Skeletal muscle tissue (tissue), 4 donors: ENCODE results near the gene EIF4A3. TPM values are rescaled to one million over a fixed set of nuclear protein-coding genes. Genes with fewer than 3 reads are reported as not detected.
A peak's percentile ranks its signal among the peaks of the same experiment; 100 is the strongest.
"Not testable (repeated sequence)": the region's sequence is repeated elsewhere in the genome, so short reads cannot be mapped to it uniquely, and the experiment has no call there.

Experiments used
- H3K27ac ChIP-seq: one replicate; pipeline ENCODE4 v1.7.0; 2013; ENCODE audit warnings: mild to moderate bottlenecking, low read depth, low read length, inconsistent platforms
- H3K27me3 ChIP-seq, 3 donors: one replicate each; pipeline ENCODE4 v1.7.0; 2013; ENCODE audit warnings: low read length in 3 of 3; ENCODE audit not compliant: control insufficient read depth in 3 of 3, insufficient read depth in 3 of 3
- H3K36me3 ChIP-seq, 3 donors: one replicate each; pipeline ENCODE4 v1.7.0; 2013; ENCODE audit warnings: low read length in 3 of 3; ENCODE audit not compliant: control insufficient read depth in 3 of 3, insufficient read depth in 3 of 3
- H3K4me1 ChIP-seq, 3 donors: one replicate each; pipeline ENCODE4 v1.7.0; 2013; ENCODE audit warnings: low read length in 3 of 3, mild to moderate bottlenecking in 3 of 3; ENCODE audit not compliant: control insufficient read depth in 3 of 3, insufficient read depth in 3 of 3
- H3K4me3 ChIP-seq, 3 donors: one replicate each; pipeline ENCODE4 v1.7.0; 2013; ENCODE audit warnings: low read length in 3 of 3
- H3K9ac ChIP-seq, 3 donors: one replicate each; pipeline ENCODE4 v1.7.0; 2013; ENCODE audit warnings: low read length in 3 of 3, mild to moderate bottlenecking in 3 of 3, moderate library complexity in 2 of 3, low read depth in 1 of 3
- H3K9me3 ChIP-seq, 3 donors: one replicate each; pipeline ENCODE4 v1.7.0; 2013; ENCODE audit warnings: low read length in 3 of 3; ENCODE audit not compliant: control insufficient read depth in 3 of 3
- total RNA-seq: library from RNA; depleted of rRNA; stranded (reverse); fragments of >200 nt; gene quantifications from one replicate; pipeline ENCODE4 v1.2.3, GENCODE V29; 2014
- donor health status: Osteomylitis.

Gene EIF4A3
- total RNA-seq, 1 donor from 2014 or later = 71.5 TPM

GRCh38 chr17:80160536-80160935 lies 13.6 kb upstream of the EIF4A3 start:
- Histone ChIP-seq H3K27me3 (peaks cover 6 to 10% (median 7%) of the 10 kb centered on the region in 3 donors), H3K9me3 (no peaks in the 10 kb centered on the region), H3K4me3 (no peak overlapping the region), H3K4me1 (no peaks in the 10 kb centered on the region), H3K36me3 (no peaks in the 10 kb centered on the region), H3K27ac (no peak overlapping the region), H3K9ac (no peak overlapping the region)

- Histone ChIP-seq H3K27ac (no peak overlapping the region), H3K4me3 (no peak overlapping the region), H3K9me3 (no peaks in the 10 kb centered on the region), H3K27me3 (peaks cover 6 to 7% (median 7%) of the 10 kb centered on the region in 3 donors), H3K4me1 (no peaks in the 10 kb centered on the region), H3K9ac (no peak overlapping the region), H3K36me3 (no peaks in the 10 kb centered on the region)
Observed at GRCh38 chr17:80158846-80159245, 11.9 kb upstream of the EIF4A3 start.

DNA sequence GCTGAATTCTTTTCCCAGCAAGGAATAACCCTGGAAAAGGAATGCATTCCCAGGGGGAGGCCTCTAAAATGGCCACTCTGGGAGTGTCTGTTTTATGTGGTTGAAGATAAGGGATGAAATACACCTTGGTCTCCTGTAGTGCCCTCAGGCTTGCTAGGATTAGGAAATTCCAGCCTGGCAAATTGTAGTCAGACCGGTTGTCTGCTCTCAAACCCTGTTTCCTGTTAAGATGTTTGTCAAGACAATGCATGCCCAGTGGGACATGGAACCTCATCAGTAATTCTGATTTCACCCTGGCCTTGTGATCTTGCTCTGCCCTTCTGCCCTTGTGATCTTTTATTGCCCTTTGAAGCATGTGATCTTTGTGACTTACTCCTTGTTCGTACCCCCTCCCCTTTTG lies 8.7 kb upstream of the EIF4A3 start:
- not testable (repeated sequence) for H3K4me1 ChIP-seq, H3K4me3 ChIP-seq, H3K9ac ChIP-seq, H3K36me3 ChIP-seq, H3K27me3 ChIP-seq, H3K9me3 ChIP-seq, H3K27ac ChIP-seq

DNA sequence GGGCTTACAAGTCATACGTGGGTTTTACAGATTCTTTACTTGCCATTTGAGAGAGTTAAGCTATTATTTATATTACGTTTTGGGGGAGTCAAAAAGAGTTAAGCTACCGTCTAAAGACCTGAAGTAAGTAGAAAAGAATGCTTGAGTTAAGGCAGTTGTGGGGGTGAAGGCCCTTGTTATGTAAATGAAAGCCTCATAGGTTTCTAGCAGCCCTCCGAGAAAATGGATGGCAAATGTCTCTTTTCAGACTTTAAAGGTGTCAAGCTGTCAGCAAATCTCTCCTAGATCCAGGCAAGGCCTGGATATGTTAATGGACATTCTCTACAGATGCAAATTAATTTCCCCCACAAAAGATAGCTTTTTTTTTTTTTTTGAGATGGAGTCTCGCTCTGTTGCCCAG lies 7.2 kb upstream of the EIF4A3 start:
- Histone ChIP-seq H3K9me3 (no peaks in the 10 kb centered on the region), H3K27me3 (peaks cover 0 to 2% (median 0%) of the 10 kb centered on the region in 3 donors), H3K36me3 (no peaks in the 10 kb centered on the region), H3K27ac (no peak overlapping the region), H3K4me3 (no peak overlapping the region), H3K4me1 (no peaks in the 10 kb centered on the region), H3K9ac (no peak overlapping the region)

DNA sequence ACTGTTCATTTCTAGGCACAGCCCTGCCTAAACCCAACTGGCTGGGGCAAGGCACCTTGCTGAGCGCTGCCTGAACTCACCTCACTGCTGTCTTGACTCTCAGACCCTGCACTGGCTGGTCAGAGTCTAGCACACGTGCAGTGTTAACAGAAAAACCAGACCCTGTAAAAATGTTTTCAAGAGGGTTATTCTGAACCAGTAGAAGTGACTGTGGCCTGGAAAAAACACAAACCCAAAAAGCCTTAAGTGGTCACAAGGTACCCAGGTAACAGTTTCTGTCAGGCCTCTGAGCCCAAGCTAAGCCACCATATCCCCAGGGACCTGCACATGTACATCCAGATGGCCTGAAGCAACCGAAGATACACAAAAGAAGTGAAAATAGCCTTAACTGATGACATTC lies 6.1 kb upstream of the EIF4A3 start:
- H3K27ac ChIP-seq = no peak overlapping the region
- no peaks in the 10 kb centered on the region for H3K36me3 ChIP-seq
- peaks cover 3% of the 10 kb centered on the region in 3 donors for H3K4me1 ChIP-seq
- H3K9ac ChIP-seq = no peak overlapping the region
- no peak overlapping the region for H3K4me3 ChIP-seq
- peaks cover 0 to 2% (median 0%) of the 10 kb centered on the region in 3 donors for H3K27me3 ChIP-seq
- no peaks in the 10 kb centered on the region for H3K9me3 ChIP-seq

DNA sequence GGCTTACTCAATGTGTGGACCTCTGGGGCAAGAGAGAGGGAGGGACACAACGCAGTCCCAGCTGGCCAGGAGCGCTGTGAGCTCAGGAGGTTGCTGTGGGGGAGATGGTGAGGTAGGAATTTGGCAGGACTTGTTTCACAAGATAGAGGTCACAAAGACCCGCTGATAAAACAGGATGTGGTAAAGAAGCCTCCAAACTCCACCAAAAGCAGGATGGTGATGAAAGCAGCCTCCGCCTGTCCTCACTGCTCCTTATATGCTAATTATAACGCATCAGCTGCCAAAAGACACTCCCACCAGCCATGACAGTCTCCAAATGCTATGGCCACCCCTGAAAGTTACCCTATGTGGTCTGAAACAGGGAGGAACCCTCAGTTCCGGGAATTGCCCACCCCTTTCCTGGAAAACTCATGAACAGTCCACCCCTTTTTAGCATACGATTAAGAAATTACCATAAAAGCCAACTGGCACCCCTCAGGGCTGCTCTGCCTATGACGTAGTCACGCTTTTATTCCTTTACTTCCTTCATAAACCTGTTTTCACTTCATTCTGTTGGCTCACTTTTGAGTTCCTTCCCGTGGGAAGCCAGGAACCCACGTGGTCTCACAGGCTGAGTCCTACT lies 5.3 kb upstream of the EIF4A3 start:
- H3K9me3 ChIP-seq = no peaks in the 10 kb centered on the region
- H3K27me3 ChIP-seq = peaks cover 0 to 2% (median 0%) of the 10 kb centered on the region in 3 donors
- no peaks in the 10 kb centered on the region for H3K36me3 ChIP-seq
- H3K4me3 ChIP-seq = no peak overlapping the region
- H3K9ac ChIP-seq = no peak overlapping the region
- no peak overlapping the region for H3K27ac ChIP-seq
- H3K4me1 ChIP-seq = peaks cover 4 to 6% (median 5%) of the 10 kb centered on the region in 3 donors

- H3K9ac ChIP-seq = no peak overlapping the region
Observed at GRCh38 chr17:80151333-80151732, 4.4 kb upstream of the EIF4A3 start.

DNA sequence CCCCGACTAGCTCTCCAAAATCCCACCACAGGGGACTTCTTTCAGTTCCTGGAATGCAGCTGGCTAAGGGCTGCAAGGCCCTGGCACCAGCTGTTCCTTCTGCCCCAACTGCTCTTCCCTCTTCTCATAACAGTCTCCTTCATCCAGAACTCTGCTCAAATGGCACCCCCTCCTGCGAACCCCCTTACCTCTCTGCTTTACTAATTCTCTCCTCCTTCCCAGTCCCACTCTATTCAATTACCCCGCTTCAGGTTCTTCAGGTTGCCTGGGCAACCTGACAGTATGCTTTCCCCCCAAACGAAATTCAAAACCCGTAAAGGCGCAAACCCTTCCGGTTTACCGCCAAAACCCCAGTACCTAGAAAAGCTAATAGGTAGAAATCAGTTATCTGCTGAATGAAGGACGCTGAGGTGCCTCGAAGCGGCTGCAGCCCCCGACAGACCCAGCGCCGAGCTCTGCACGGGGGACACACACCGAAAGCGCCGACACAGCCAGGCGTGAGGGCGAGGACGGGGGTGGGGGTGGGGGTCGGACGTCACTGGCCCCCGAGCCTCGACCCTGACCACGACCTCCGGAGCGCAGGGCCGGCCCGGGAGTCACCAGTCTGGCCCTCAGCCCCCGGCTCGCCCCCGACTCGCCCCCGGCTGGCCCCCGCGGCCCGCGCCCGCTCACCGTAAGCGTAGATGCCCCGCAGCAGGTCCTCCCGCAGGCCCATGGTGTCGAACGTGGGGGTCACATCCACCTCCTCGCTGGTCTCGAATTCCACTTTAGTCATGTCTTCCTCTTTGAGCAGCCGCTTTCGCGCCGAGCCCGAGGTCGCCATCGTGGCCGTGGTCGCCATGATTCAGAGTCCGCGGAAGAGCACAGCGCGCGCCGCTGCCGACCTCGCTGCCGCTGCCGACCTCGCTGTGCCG lies 550 bp downstream of the EIF4A3 start:
- Histone ChIP-seq H3K4me3 (peak overlapping the region; percentile 87 to 95 (median 92)), H3K36me3 (peaks cover 25% of the 10 kb centered on the region in 3 donors), H3K27me3 (no peaks in the 10 kb centered on the region), H3K9ac (peak overlapping the region; percentile 88 to 93 (median 90)), H3K4me1 (peaks cover 16 to 25% (median 18%) of the 10 kb centered on the region in 3 donors), H3K9me3 (no peaks in the 10 kb centered on the region), H3K27ac (peak overlapping the region; percentile 93)

More at GRCh38 chr17:80151333-80151732, 4.4 kb upstream of the EIF4A3 start:
- Histone ChIP-seq H3K4me1 (peaks cover 4 to 7% (median 5%) of the 10 kb centered on the region in 3 donors), H3K27me3 (no peaks in the 10 kb centered on the region), H3K27ac (no peak overlapping the region), H3K36me3 (no peaks in the 10 kb centered on the region), H3K9me3 (no peaks in the 10 kb centered on the region), H3K4me3 (no peak overlapping the region)

- Histone ChIP-seq H3K4me1 (peaks cover 16 to 25% (median 18%) of the 10 kb centered on the region in 3 donors), H3K27me3 (no peaks in the 10 kb centered on the region), H3K9me3 (no peaks in the 10 kb centered on the region), H3K4me3 (peak overlapping the region; percentile 87 to 95 (median 92)), H3K36me3 (peaks cover 28 to 33% (median 29%) of the 10 kb centered on the region in 3 donors), H3K9ac (peak overlapping the region; percentile 88 to 93 (median 90)), H3K27ac (no peak overlapping the region)
Observed at GRCh38 chr17:80145076-80146075, 1.6 kb downstream of the EIF4A3 start.
